ENCODE measurements around the gene RPS19. TPM values are rescaled to one million over a fixed set of nuclear protein-coding genes. Genes with fewer than 3 reads are reported as not detected.

Gene RPS19
- total RNA-seq, 2 donors from 2014 or later = 108 to 415 TPM

GRCh38 chr19:41863209-41863931 lies 3.3 kb downstream of the RPS19 start:
- no peaks in the 10 kb centered on the region for H3K27me3 ChIP-seq

DNA sequence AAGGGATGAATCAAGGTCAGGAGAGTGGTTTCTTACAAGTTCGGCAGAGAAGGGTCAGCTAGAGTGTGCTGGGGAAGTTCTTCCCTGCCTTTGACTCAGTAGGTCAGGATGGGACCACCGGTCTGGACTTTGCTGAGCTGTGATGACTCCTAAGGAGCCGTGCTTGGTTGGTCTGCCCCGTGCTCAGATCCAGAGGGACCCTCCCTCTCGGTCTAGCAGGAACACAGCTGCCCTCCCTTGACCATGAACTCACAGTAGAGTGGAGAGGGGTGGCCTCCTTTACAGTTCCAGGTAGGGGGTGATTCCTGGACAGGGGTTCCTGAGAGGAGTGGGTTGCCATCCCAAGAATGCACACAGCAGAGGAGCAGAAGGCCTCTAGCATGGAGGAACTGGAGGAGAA lies 4.3 kb downstream of the RPS19 start:
- Histone ChIP-seq H3K4me3 (no peak overlapping the region), H3K9me3 (no peaks in the 10 kb centered on the region), H3K27me3 (no peaks in the 10 kb centered on the region), H3K36me3 (peaks cover 80% of the 10 kb centered on the region), H3K4me1 (peaks cover 0 to 36% of the 10 kb centered on the region in 2 donors), H3K27ac (no peak overlapping the region)
- DNase-seq (ENCODE audit: low spot score) = no peak
- TF ChIP-seq CTCF (IDR thresholded peaks at IDR 0.05) = no peak

More at GRCh38 chr19:41863209-41863931, 3.3 kb downstream of the RPS19 start:
- no peak for DNase-seq (ENCODE audit: low spot score)
- Histone ChIP-seq H3K9me3 (no peaks in the 10 kb centered on the region), H3K27ac (no peak overlapping the region), H3K36me3 (peaks cover 70% of the 10 kb centered on the region), H3K4me3 (no peak overlapping the region), H3K4me1 (peaks cover 0 to 36% of the 10 kb centered on the region in 2 donors)
- no peak for TF ChIP-seq CTCF (IDR thresholded peaks at IDR 0.05)

GRCh38 chr19:41866284-41866683 lies 6.2 kb downstream of the RPS19 start:
- Histone ChIP-seq H3K36me3 (peaks cover 96% of the 10 kb centered on the region), H3K27ac (no peak overlapping the region), H3K27me3 (no peaks in the 10 kb centered on the region), H3K4me1 (peaks cover 0 to 35% of the 10 kb centered on the region in 2 donors), H3K4me3 (no peak overlapping the region), H3K9me3 (no peaks in the 10 kb centered on the region)
- TF ChIP-seq CTCF (IDR thresholded peaks at IDR 0.05) = no peak
- DNase-seq (ENCODE audit: low spot score) = no peak

GRCh38 chr19:41868120-41868988 lies 8.3 kb downstream of the RPS19 start:
- no peak overlapping the region for H3K4me3 ChIP-seq
- H3K27me3 ChIP-seq = no peaks in the 10 kb centered on the region
- no peak for DNase-seq (ENCODE audit: low spot score)
- no peak overlapping the region for H3K27ac ChIP-seq
- peaks cover 88% of the 10 kb centered on the region for H3K36me3 ChIP-seq
- no peaks in the 10 kb centered on the region for H3K9me3 ChIP-seq
- peaks cover 0 to 14% of the 10 kb centered on the region in 2 donors for H3K4me1 ChIP-seq
- no peak for TF ChIP-seq CTCF (IDR thresholded peaks at IDR 0.05)

GRCh38 chr19:41868989-41869300 lies 8.9 kb downstream of the RPS19 start:
- no peak overlapping the region for H3K27ac ChIP-seq
- H3K36me3 ChIP-seq = peaks cover 83% of the 10 kb centered on the region
- no peaks in the 10 kb centered on the region for H3K9me3 ChIP-seq
- H3K4me1 ChIP-seq = peaks cover 0 to 12% of the 10 kb centered on the region in 2 donors
- DNase-seq (ENCODE audit: low spot score) = no peak
- no peak for TF ChIP-seq CTCF (IDR thresholded peaks at IDR 0.05)
- H3K4me3 ChIP-seq = no peak overlapping the region
- no peaks in the 10 kb centered on the region for H3K27me3 ChIP-seq

All from right atrium auricular region (tissue), 2 donors.